HAP-1 (cell line): Measurements from ENCODE around the gene PTPRJ.

Experiments
- DNase-seq, 2 experiments: peaks; one replicate each; pipeline ENCODE4 v3.0.0-alpha.2; 2016 to 2020; ENCODE audit warnings: low spot score in 2 of 2
- H3K27me3 ChIP-seq: fragments of 250-450 bp; sonication (Bioruptor Pico); 2 replicates; pipeline ENCODE4 v1.5.1; 2020; ENCODE audit warnings: low read depth, mild to moderate bottlenecking, moderate library complexity
- H3K36me3 ChIP-seq: fragments of 250-450 bp; sonication (Bioruptor Pico); replicated peaks from 2 replicates; pipeline ENCODE4 v1.5.1; 2020; ENCODE audit warnings: mild to moderate bottlenecking
- H3K4me1 ChIP-seq: fragments of 250-450 bp; sonication (Bioruptor Pico); 2 replicates; pipeline ENCODE4 v1.5.1; 2020; ENCODE audit warnings: mild to moderate bottlenecking
- H3K4me3 ChIP-seq: fragments of 250-450 bp; sonication (Bioruptor Pico); 2 replicates; pipeline ENCODE4 v1.5.1; 2020; ENCODE audit warnings: mild to moderate bottlenecking, moderate library complexity
- H3K9me3 ChIP-seq: fragments of 250-450 bp; sonication (Bioruptor Pico); 2 replicates; pipeline ENCODE4 v1.5.1; 2020; ENCODE audit warnings: mild to moderate bottlenecking, moderate library complexity
- in situ Hi-C: fragments of 300-500 bp; cut with MboI; formaldehyde crosslinking; loops from 3 replicates; pipeline ENCODE4 v1.14.3; 2020; ENCODE audit warnings: low sequenced_read_pairs, inconsistent platforms, mixed read lengths

The PTPRJ gene

DNA sequence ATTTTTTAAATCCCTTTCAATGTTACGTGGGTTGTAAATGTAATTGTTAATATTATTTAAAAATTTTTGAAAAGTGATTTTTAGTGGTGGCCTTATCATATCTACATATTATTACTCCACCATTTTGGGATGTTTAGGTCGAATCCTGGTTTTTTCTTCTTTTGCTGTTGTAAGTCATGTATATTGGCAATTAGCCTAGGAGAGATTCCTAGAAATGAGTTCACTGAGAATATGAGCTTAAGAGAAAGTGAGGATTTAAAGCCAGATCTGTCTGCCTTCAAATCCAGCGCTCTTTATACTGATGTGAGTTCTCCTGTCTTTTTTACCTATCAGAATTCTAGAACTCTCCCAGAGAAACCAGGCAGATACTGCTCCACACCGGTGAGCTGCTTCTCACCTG is 56.1 kb downstream of the PTPRJ start:
- no peak for DNase-seq
- Histone ChIP-seq H3K9me3 (no peaks in the 10 kb centered on the region), H3K4me1 (peaks cover 13% of the 10 kb centered on the region), H3K4me3 (no peak overlapping the region), H3K36me3 (no peaks in the 10 kb centered on the region), H3K27me3 (no peaks in the 10 kb centered on the region)
- in situ Hi-C loops = no loop called here

DNA sequence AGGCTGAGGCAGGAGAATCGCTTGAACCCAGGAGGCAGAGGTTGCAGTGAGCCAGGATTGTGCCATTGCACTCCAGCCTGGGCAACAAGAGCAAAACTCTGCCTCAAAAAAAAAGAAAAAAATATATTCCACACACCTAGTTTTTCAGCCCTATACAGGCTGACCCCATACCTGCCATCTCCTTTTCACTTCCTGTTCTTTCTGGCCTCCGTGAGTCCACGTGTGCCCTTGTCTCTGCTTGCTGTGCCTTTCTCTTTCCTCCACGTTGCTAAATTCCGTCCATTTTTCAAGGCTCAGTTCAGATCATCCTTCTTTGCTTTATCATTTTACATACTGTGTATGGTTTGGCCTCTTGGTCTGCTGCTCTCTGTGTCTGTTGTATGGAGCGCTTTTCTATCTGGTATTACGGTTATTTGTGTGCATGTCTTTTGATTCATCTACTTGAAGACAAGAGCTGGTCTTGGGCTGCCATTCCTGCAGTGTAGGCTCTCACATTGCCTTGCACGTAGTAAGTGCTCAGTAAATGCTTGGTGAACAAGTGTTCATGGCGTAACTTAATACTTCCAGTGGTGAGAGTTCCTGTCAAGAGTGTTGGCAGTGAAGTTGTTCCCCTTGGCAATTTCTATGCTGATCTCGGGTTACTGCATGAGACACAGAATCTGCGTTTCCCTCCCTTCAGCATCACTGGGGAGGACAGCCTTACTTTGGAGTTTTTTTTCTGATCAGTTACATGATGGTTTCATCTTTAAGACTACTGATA is 57.5 kb downstream of the PTPRJ start:
- no peak for DNase-seq
- Histone ChIP-seq H3K36me3 (no peaks in the 10 kb centered on the region), H3K9me3 (no peaks in the 10 kb centered on the region), H3K4me1 (peaks cover 9% of the 10 kb centered on the region; the same call in 1 of the 2 replicates), H3K4me3 (no peak overlapping the region), H3K27me3 (no peaks in the 10 kb centered on the region)
- in situ Hi-C loops = no loop called here

DNA sequence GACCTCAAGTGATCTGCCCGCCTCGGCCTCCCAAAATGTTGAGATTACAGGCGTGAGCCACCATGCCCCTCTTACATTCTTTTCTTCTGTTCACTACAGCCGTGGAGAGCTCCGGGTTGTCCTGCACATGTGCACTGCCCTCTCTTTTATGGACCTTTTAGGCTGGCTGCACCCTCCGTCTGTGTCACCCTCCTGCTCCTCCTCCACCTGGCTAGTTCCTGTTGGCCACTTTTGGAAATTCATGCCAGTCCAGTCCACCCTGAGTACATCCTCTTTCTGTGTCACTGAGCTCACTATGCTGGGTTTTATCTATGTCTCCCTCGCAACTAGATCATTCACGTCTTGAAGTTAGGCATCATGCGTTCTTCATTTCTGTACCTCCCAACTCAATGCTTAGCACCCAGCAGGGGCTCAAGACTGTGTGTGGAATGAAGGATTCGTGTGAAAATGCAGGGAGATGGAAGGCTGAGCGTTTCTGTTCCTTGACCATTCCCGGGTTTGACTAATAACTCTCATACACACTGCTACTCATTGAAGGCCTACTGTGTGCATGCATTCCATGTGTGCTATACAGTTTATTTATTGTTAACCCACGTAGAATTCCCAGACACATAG is 60.6 kb downstream of the PTPRJ start:
- no peak for DNase-seq
- Histone ChIP-seq H3K27me3 (no peaks in the 10 kb centered on the region), H3K4me3 (no peak overlapping the region), H3K36me3 (no peaks in the 10 kb centered on the region), H3K4me1 (no peaks in the 10 kb centered on the region), H3K9me3 (no peaks in the 10 kb centered on the region)
- in situ Hi-C loops = no loop called here

DNA sequence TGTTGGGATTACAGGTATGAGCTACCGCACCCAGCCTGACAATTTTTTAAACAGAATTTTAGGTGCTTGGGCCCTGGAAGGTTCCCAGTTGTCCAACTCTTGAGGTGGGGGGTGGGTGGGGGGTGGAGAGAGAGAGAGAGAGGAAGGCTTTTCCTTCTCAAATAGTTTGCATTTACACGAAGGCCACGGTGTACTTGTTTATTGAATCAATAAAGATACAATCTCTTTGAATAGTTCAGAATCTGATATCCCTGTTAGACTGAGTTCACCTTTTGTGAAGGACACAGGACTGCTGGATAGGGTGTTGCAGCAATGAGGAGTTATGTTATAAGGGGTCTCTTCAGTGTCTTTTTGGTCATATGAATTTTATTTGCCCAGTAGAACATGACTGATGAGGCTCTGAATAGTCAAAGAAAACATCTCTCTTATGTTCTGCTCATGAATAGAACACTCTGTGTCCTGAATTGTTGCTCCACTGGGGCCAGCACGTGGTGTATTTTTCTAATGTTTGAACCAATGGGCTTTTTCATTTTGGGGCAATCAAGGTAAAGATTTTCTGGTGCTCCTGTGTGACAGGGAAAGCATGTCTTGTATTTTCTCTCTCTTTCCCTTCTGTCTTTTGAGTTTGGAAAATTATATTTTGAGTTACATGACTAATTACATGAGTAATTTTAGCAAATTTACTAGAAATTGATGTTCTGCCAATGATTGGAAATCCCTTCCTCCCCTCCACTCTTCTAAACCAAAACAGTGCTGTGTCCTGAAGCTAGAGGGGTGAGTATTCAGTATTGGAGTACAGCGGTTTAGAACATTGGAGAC is 61.7 kb downstream of the PTPRJ start:
- in situ Hi-C loops = no loop called here
- Histone ChIP-seq H3K27me3 (no peaks in the 10 kb centered on the region), H3K36me3 (no peaks in the 10 kb centered on the region), H3K9me3 (no peaks in the 10 kb centered on the region), H3K4me1 (no peaks in the 10 kb centered on the region), H3K4me3 (no peak overlapping the region)
- no peak for DNase-seq

DNA sequence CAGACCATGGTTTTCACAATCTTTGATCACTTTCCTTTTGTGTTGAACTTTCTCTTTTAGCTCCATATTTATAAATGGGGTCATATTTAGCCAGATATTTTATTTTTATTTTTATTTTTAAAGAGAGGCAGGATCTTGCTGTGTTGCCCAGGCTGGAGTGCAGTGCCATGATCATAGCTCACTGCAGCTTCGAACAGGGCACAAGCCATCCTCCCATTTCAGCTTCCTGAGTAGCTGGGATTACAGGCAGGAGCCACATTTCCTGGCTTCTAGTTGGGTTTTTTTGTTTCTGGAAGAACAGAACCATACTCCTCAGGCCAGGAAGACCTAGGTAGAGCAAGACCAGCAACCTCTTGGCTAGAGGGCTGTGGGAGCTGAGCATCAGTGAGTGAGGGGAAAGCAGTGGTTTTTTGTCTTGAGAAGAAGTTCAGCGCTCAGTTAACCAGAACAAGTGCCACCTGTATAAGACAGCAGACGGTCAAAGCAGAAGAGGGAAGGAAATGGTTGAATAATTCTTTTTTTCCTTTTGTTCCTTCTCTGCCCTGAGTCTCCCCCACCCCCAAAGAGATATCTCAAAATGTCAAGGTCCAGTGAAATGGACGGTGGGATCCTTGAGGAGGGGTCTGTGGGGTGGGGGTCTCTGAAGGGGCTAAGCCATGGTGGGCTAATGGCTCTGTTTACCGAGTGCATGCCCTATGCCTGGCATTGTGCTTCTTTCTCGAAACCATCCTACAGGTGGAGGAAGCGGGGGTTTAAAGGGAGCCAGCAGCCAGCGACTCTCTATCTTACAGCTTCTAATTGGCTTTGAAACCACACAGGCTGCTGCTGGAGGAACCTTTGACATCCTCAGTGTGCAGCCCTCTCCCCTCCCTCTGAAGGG is 63.0 kb downstream of the PTPRJ start:
- H3K4me1 ChIP-seq = no peaks in the 10 kb centered on the region
- DNase-seq = no peak
- in situ Hi-C loops = no loop called here
- H3K4me3 ChIP-seq = no peak overlapping the region
- no peaks in the 10 kb centered on the region for H3K36me3 ChIP-seq
- no peaks in the 10 kb centered on the region for H3K9me3 ChIP-seq
- no peaks in the 10 kb centered on the region for H3K27me3 ChIP-seq

DNA sequence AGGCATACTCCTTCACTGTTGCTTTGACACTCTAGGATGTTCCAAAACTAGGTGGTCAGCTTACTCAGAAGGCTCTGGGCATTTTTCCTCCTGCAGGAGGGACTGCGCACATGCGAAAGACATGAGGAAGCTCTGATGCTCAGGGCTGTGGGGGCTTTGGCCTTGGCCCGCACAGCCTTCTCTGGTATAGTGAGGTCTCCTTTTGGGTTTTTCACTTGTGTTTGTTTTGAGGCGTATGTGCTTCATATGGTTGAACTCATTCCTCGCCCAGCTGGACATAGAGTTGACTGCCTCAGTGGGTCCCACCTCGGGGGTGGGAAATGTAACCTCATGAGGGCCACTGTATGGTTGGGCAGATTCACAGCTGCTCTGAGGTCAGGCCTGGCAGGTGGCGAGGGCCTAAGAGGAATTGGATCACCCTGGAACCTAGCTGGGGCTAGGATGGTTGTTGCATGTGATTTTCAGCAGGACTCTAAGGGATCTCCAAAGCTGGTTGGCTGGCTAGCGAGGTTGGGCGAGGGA is 63.7 kb downstream of the PTPRJ start:
- Histone ChIP-seq H3K9me3 (no peaks in the 10 kb centered on the region), H3K4me1 (no peaks in the 10 kb centered on the region), H3K4me3 (no peak overlapping the region), H3K27me3 (no peaks in the 10 kb centered on the region), H3K36me3 (no peaks in the 10 kb centered on the region)
- in situ Hi-C loops = no loop called here
- DNase-seq = no peak

DNA sequence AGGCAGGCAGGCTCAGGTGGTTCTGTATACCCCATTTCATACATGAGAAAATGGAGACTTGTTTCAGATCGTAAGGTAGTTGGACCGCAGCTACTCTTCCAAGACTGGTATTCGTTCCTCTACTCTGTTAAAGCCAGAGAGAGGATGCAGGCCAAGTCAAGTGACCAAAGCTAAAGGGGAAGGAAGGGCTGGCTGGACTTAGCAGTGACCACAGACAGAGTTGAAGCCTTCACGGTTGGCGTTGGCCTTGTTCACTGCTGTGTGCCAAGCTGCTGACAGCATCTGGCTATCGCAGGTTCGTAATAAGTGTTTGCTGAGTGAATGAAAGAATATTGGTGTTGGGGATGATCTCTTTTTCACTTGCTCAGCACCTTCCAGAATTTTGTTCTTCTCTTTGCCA is 64.2 kb downstream of the PTPRJ start:
- H3K4me3 ChIP-seq = no peak overlapping the region
- H3K36me3 ChIP-seq = no peaks in the 10 kb centered on the region
- H3K27me3 ChIP-seq = no peaks in the 10 kb centered on the region
- no peak for DNase-seq
- H3K9me3 ChIP-seq = no peaks in the 10 kb centered on the region
- in situ Hi-C loops = no loop called here
- no peaks in the 10 kb centered on the region for H3K4me1 ChIP-seq

DNA sequence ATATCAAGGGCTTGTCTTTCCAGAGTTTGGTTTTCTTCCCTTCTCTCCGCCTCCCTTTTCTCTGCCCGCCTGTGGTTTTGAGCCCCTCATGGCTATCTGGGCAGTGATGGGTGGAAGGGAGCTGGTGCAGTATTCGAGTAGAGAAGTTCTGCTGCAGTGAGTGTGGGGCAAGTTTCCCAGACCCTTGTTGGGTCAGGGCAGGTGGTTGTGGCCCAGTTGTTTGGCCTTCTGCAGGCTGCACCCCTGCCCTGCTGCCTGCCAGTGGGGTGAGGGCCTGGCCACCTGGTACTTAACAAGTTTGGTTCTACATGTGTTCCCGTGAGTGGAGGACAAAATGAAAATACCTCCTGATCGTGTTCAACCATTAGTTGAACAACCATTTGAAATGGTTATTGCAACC is 65.2 kb downstream of the PTPRJ start:
- no peaks in the 10 kb centered on the region for H3K4me1 ChIP-seq
- no peaks in the 10 kb centered on the region for H3K27me3 ChIP-seq
- no peaks in the 10 kb centered on the region for H3K36me3 ChIP-seq
- no peak overlapping the region for H3K4me3 ChIP-seq
- no peaks in the 10 kb centered on the region for H3K9me3 ChIP-seq
- in situ Hi-C loops = no loop called here
- no peak for DNase-seq

DNA sequence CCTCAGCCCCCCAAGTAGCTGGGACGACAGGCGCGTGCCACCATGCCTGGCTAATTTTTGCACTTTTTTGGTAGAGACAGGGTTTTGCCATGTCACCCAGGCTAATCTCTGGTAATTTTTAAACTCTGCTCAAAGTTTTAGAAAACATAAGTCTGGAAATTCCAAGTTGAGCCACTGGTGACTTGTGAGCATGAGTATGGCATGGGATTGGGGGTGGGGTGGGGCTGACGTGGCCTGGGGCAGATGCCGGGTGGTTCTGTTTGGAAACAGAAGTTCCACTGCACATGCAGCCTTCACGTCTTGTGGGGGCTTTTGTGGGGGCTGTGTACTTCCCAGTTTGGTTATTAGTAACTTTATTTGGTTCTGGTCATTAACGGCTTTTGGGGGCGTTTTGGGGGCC is 67.3 kb downstream of the PTPRJ start:
- in situ Hi-C loops = no loop called here
- Histone ChIP-seq H3K36me3 (no peaks in the 10 kb centered on the region), H3K4me1 (no peaks in the 10 kb centered on the region), H3K9me3 (no peaks in the 10 kb centered on the region), H3K27me3 (no peaks in the 10 kb centered on the region), H3K4me3 (no peak overlapping the region)
- DNase-seq = no peak

DNA sequence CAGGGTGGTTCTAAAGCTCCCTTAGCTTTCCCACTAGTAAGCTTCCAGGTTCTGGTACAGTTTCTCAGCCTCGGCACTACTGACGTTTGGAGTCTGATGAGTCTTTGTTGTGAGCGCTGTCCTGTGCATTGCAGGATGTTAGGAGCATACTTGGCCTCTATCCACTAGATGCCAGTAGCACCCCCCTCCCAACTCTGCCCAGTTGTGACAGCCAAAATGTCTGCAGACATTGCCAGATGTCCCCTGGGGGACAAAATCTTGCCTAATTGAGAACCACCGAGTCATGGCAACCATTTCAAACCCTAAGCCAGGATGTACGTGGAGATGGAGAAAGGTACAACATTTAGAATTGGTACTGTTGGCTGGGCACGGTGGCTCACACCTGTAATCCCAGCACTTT is 68.7 kb downstream of the PTPRJ start:
- in situ Hi-C loops = no loop called here
- no peaks in the 10 kb centered on the region for H3K4me1 ChIP-seq
- no peak for DNase-seq

DNA sequence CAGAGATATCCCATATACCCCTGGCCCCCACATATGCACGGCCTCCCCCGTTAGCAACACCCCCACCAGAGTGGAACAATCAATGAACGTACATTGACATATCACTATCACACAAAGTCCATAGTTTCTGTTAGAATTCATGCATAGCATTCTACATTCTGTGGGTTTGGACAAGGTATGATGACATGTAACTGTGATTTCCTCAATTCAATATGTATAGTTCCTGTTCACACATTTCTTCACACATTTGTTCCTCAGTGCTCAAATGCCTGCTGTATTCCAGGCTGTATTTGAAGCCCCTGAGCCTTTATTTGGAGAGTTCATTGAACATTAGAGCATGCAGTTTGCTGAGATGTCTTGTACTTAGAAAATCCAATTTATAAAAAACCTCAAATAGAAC is 69.9 kb downstream of the PTPRJ start:
- no peak for DNase-seq
- Histone ChIP-seq H3K9me3 (no peaks in the 10 kb centered on the region), H3K4me3 (no peak overlapping the region), H3K36me3 (no peaks in the 10 kb centered on the region), H3K27me3 (no peaks in the 10 kb centered on the region), H3K4me1 (peaks cover 6% of the 10 kb centered on the region)
- in situ Hi-C loops = no loop called here

More for the DNA sequence above, 68.7 kb downstream of the PTPRJ start:
- Histone ChIP-seq H3K9me3 (no peaks in the 10 kb centered on the region), H3K4me3 (no peak overlapping the region), H3K36me3 (no peaks in the 10 kb centered on the region), H3K27me3 (no peaks in the 10 kb centered on the region)

DNA sequence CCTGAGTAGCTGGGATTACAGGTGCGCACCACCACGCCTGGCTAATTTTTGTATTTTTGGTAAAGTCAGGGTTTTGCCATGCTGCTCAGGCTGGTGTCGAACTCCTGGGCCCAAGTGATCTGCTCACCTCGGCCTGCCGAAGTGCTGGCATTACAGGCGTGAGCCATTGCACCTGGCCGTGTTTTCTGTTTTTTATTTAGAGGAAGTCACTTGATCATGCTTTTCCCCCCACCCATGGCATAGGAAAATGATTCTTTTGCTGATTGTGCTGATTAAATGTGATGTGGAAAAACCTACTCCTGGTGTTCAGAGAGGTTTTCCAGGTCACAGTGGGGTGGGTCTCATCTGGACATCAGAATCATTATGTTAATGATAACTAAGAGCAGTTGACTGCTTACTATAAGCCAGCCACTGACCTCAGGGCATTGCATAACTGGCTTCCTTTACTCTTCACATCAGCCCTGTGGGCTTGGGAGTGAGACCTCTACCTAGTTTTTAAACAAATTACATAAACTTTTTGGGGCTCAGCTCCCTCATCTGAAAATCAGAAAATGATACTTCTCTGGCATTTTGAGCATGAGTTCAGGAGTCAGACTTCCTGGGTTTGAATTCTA is 71.0 kb downstream of the PTPRJ start:
- no peaks in the 10 kb centered on the region for H3K9me3 ChIP-seq
- H3K36me3 ChIP-seq = no peaks in the 10 kb centered on the region
- no peak overlapping the region for H3K4me3 ChIP-seq
- peaks cover 15% of the 10 kb centered on the region for H3K4me1 ChIP-seq
- in situ Hi-C loops = no loop called here
- DNase-seq = no peak
- H3K27me3 ChIP-seq = no peaks in the 10 kb centered on the region
